SK-N-SH (cell line): Measurements from ENCODE around the gene AGFG1.

Experiments used
- FOXJ3 ChIP-seq: sonication (generic); formaldehyde crosslinking; IDR thresholded peaks from 2 replicates; pipeline ENCODE4 v1.5.1; 2020; ENCODE audit warnings: mild to moderate bottlenecking, missing genetic modification reagents
- GATA2 ChIP-seq: sonication (generic); formaldehyde crosslinking; IDR thresholded peaks from 2 replicates; pipeline ENCODE4 v1.5.0; 2020; ENCODE audit warnings: mild to moderate bottlenecking, missing genetic modification reagents
- JUND ChIP-seq: IDR thresholded peaks from 2 replicates; pipeline ENCODE4 v1.4.0; 2012
- POLR2AphosphoS5 ChIP-seq: IDR thresholded peaks from 2 replicates; pipeline ENCODE4 v1.6.1; 2012; ENCODE audit warnings: low read depth, low read length
- TAF1 ChIP-seq: IDR thresholded peaks from 2 replicates; pipeline ENCODE4 v1.6.1; 2012; ENCODE audit warnings: low read depth, mild to moderate bottlenecking, low read length, moderate library complexity, borderline replicate concordance
- TF ChIP-seq, protein P1 (sequence below): fragments of 200-600 bp; sonication (generic); IDR thresholded peaks from 2 replicates; pipeline ENCODE4 v1.6.1; 2017; ENCODE audit warnings: antibody characterized with exemption, mild to moderate bottlenecking, moderate library complexity
- TF ChIP-seq, protein P2 (sequence below): IDR thresholded peaks from 2 replicates; pipeline ENCODE4 v1.4.0; 2012; ENCODE audit warnings: low read depth, borderline replicate concordance

DNA sequence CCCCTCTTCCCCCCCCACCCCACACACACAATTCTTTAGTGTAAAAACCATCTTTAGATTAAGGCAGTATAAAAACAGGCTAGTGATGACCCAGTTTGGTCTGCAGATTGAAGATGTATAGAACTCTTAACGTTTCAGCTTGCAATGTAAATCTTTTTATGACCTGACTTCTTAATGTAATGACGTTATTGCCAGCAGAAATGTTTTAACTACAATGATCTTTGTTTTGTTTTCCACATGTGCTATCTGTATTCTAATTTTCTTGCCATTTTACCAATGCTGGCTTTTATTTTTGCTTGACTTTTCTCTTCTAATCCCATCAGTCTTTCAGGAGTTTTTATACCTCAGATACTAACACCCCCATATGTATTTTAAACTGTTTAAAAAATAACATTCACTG is 25.2 kb downstream of the AGFG1 start:
- no peak for TF ChIP-seq FOXJ3
- TF ChIP-seq, protein P1, sequence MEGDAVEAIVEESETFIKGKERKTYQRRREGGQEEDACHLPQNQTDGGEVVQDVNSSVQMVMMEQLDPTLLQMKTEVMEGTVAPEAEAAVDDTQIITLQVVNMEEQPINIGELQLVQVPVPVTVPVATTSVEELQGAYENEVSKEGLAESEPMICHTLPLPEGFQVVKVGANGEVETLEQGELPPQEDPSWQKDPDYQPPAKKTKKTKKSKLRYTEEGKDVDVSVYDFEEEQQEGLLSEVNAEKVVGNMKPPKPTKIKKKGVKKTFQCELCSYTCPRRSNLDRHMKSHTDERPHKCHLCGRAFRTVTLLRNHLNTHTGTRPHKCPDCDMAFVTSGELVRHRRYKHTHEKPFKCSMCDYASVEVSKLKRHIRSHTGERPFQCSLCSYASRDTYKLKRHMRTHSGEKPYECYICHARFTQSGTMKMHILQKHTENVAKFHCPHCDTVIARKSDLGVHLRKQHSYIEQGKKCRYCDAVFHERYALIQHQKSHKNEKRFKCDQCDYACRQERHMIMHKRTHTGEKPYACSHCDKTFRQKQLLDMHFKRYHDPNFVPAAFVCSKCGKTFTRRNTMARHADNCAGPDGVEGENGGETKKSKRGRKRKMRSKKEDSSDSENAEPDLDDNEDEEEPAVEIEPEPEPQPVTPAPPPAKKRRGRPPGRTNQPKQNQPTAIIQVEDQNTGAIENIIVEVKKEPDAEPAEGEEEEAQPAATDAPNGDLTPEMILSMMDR, result no peak
- TF ChIP-seq GATA2 (CRISPR knock-in tag), result no peak
- TF ChIP-seq, protein P2, sequence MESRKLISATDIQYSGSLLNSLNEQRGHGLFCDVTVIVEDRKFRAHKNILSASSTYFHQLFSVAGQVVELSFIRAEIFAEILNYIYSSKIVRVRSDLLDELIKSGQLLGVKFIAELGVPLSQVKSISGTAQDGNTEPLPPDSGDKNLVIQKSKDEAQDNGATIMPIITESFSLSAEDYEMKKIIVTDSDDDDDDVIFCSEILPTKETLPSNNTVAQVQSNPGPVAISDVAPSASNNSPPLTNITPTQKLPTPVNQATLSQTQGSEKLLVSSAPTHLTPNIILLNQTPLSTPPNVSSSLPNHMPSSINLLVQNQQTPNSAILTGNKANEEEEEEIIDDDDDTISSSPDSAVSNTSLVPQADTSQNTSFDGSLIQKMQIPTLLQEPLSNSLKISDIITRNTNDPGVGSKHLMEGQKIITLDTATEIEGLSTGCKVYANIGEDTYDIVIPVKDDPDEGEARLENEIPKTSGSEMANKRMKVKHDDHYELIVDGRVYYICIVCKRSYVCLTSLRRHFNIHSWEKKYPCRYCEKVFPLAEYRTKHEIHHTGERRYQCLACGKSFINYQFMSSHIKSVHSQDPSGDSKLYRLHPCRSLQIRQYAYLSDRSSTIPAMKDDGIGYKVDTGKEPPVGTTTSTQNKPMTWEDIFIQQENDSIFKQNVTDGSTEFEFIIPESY, result no peak
- no peak for TF ChIP-seq POLR2AphosphoS5
- TF ChIP-seq TAF1, result no peak
- no peak for TF ChIP-seq JUND
